Esophagus squamous epithelium (tissue), 5 donors: Measurements from ENCODE around the gene CDH13. TPM values are rescaled to one million over a fixed set of nuclear protein-coding genes. Genes with fewer than 3 reads are reported as not detected.

Source experiments
- DNase-seq: peaks from one replicate; lab custom pipeline; 2025; lab: John Stamatoyannopoulos, UW
- H3K27ac ChIP-seq, 4 donors: fragments of 200-600 bp; sonication (generic); one replicate each; pipeline ENCODE4 v1.5.1; 2016 to 2019; ENCODE audit warnings: mild to moderate bottlenecking in 1 of 4
- H3K27me3 ChIP-seq, 4 donors: fragments of 200-600 bp; sonication (generic); 1 replicate in 3 of 4; 2 replicates in 1 of 4; pipeline versions ENCODE4 v1.5.1 to v1.6.0; 2017 to 2021; ENCODE audit warnings: antibody characterized with exemption in 1 of 4
- H3K36me3 ChIP-seq, 3 donors: fragments of 200-600 bp; sonication (generic); one replicate each; pipeline ENCODE4 v1.5.1; 2016 to 2019
- H3K4me1 ChIP-seq, 3 donors: fragments of 200-600 bp; sonication (generic); one replicate each; pipeline ENCODE4 v1.5.1; 2017 to 2019
- H3K4me3 ChIP-seq, 4 donors: fragments of 200-600 bp; sonication (generic); 1 replicate in 3 of 4; 2 replicates in 1 of 4; pipeline ENCODE4 v1.5.1; 2016 to 2019; ENCODE audit warnings: mild to moderate bottlenecking in 2 of 4, moderate library complexity in 1 of 4
- H3K9me3 ChIP-seq, 3 donors: fragments of 200-600 bp; sonication (generic); one replicate each; pipeline ENCODE4 v1.5.1; 2016 to 2019
- POLR2A ChIP-seq, 4 donors: fragments of 450-650 bp; IDR thresholded peaks; one replicate each; pipeline ENCODE4 v1.6.1; 2017; ENCODE audit warnings: antibody characterized with exemption in 4 of 4, mild to moderate bottlenecking in 4 of 4, moderate library complexity in 3 of 4
- WGBS, 2 donors: methylation state at CpG; one replicate each; pipeline ENCODE4 v1.1.5; 2018; 5-methylcytosine and 5-hydroxymethylcytosine counted together
- intact Hi-C: fragments of 100-400 bp; cut with DNase I; formaldehyde crosslinking; loops from one replicate; pipeline ENCODE4 v1.15.0; 2022
- total RNA-seq, 4 donors: library from RNA; depleted of rRNA; stranded (reverse); fragments of >200 nt; gene quantifications; one replicate each; pipeline ENCODE4 v1.1.0, GENCODE V29; 2016
- TF ChIP-seq, protein P1 (sequence below), 6 experiments: fragments of 450-650 bp in 4 of 6; fragments of 200-600 bp in 2 of 6; sonication (generic) in 2 of 6; IDR thresholded peaks; one replicate each; pipeline ENCODE4 v1.5.1; 2016 to 2019; ENCODE audit warnings: antibody characterized with exemption in 6 of 6, mild to moderate bottlenecking in 4 of 6, moderate library complexity in 4 of 6
- donor health status: DM: yes; HTN: yes; CAD: no.

The CDH13 gene
- total RNA-seq, 4 donors from 2014 or later, result 6.9 to 31.9 (median 21.1) TPM

DNA sequence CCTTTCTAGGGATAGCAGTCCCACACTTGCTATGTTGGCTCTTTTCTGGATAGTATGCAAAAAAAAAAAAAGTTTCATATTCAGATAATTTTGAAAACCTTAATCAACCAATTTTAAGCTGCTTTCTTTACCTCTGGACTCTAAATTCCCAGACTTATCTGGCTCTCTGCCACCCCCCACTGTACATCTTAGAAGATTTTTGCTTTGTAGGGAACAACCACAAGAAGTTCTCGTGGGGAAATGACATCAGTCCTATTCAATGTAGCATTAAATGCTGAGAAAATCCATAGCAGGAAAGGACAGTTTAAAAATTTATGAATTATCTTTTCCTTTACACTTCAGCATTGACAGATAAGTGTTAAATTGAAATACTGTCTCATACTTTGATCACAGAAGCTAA, 618.3 kb downstream of the CDH13 start:
- Histone ChIP-seq H3K27me3 (no peaks in the 10 kb centered on the region), H3K4me1 (no peaks in the 10 kb centered on the region), H3K27ac (no peak overlapping the region), H3K4me3 (no peak overlapping the region), H3K9me3 (no peaks in the 10 kb centered on the region), H3K36me3 (no peaks in the 10 kb centered on the region)
- intact Hi-C loops, result no loop called here
- WGBS, 2 donors, result 64 to 75% methylated on average over 1 of the region's 1 CpG
- DNase-seq, result no peak
- TF ChIP-seq POLR2A (IDR thresholded peaks at IDR 0.05), result no peak
- TF ChIP-seq, protein P1, sequence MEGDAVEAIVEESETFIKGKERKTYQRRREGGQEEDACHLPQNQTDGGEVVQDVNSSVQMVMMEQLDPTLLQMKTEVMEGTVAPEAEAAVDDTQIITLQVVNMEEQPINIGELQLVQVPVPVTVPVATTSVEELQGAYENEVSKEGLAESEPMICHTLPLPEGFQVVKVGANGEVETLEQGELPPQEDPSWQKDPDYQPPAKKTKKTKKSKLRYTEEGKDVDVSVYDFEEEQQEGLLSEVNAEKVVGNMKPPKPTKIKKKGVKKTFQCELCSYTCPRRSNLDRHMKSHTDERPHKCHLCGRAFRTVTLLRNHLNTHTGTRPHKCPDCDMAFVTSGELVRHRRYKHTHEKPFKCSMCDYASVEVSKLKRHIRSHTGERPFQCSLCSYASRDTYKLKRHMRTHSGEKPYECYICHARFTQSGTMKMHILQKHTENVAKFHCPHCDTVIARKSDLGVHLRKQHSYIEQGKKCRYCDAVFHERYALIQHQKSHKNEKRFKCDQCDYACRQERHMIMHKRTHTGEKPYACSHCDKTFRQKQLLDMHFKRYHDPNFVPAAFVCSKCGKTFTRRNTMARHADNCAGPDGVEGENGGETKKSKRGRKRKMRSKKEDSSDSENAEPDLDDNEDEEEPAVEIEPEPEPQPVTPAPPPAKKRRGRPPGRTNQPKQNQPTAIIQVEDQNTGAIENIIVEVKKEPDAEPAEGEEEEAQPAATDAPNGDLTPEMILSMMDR (IDR thresholded peaks at IDR 0.05), result no peak

DNA sequence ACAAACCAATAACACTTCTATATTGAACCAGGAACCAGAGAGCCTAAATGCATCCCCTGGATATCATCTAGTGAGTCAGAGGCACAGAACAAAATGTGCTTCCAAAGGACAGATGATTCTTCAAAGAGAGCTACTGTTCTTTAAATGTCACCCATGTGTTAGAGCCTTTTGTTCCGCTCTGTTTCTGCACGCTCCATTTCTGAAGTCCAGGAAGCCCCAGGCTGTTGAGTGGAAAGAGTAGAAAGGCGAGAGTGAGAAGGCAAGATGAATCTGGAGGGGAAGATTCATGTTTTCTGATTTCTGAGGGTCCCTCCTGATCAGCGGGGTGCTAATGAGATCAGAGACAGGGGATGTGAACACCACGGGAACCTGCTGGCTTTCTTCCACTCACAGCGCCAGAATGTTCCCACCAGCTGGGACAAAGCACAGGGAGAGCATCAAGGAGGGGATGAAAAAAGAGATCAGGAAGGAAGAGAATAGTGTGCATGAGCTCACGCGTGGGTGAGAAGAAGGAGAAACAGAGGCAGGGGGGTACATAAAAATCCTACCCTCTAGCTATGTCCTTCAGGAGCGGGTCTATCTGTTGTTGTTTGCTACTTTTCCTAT, 621.1 kb downstream of the CDH13 start:
- intact Hi-C loops, result no loop called here
- Histone ChIP-seq H3K4me1 (peaks cover 0 to under 1% (median 0%) of the 10 kb centered on the region in 3 donors), H3K27me3 (peaks cover 0 to 3% (median 0%) of the 10 kb centered on the region in 4 donors), H3K27ac (no peak overlapping the region), H3K9me3 (no peaks in the 10 kb centered on the region), H3K4me3 (no peak overlapping the region), H3K36me3 (no peaks in the 10 kb centered on the region)
- WGBS, 2 donors, result 75 to 81% methylated on average over 9 of the region's 9 CpGs
- DNase-seq, result no peak
- TF ChIP-seq, protein P1 (IDR thresholded peaks at IDR 0.05), result no peak
- no peak for TF ChIP-seq POLR2A (IDR thresholded peaks at IDR 0.05)

DNA sequence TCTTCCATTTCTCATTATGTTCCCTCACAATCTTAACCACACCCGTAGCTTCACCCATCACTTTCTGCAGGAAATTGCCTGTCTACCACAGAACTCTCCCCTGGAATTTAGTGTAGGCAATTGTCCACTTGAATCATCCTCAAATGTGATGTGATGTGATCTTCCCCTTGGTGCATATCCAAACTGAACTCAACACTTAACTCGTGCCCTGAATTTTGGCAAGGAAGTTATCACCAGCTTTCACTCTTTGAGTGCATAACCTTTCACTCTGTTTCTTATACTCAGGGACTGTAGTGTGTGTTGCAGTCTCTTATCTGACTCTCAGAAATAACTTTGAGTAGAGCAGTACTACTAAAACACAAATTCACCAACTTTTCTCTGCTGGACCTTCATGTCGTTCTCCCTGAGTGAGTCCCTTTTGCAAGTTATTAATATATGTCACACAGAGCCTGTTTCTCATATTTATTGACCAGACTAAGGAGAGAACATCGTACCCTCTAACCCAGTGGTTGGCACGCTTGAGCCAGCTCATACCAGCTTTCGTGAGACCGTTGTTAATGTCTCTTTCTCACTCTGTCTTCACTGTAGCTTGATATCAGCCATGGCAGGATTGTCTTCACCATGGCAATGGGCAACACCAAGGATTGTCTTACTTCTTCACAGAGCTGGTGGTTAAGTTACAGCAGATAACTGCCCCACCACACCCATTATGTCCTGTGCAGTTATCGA, 622.1 kb downstream of the CDH13 start:
- Histone ChIP-seq H3K27ac (no peak overlapping the region), H3K36me3 (no peaks in the 10 kb centered on the region), H3K9me3 (no peaks in the 10 kb centered on the region), H3K4me1 (peaks cover 0 to 8% (median 0%) of the 10 kb centered on the region in 3 donors), H3K27me3 (peaks cover 0 to 3% (median 0%) of the 10 kb centered on the region in 4 donors), H3K4me3 (no peak overlapping the region)
- TF ChIP-seq, protein P1 (IDR thresholded peaks at IDR 0.05), result no peak
- TF ChIP-seq POLR2A (IDR thresholded peaks at IDR 0.05), result no peak
- 78 to 81% methylated on average over 8 of the region's 8 CpGs for WGBS, 2 donors
- no peak for DNase-seq
- intact Hi-C loops, result no loop called here

DNA sequence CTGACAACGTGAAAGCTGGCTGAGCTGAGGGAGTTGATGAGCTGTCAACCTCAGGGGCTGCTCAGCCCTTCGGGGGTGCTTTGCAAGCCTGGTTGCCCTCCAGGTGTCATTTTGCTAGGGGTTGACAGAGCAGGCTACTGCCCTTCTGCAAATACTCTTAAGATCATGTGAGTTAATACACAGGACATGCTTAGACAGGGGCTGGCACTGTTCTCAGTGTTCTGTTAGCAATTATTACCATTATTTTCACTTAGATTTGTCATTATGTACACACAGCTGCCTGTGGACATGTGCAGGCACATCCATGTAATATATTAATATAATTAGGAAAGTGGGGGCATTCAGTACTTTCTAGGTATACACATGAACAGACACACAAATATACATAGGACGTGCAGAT, 626.8 kb downstream of the CDH13 start:
- TF ChIP-seq POLR2A (IDR thresholded peaks at IDR 0.05), result no peak
- TF ChIP-seq, protein P1 (IDR thresholded peaks at IDR 0.05), result no peak
- Histone ChIP-seq H3K9me3 (no peaks in the 10 kb centered on the region), H3K36me3 (no peaks in the 10 kb centered on the region), H3K4me3 (no peak overlapping the region), H3K4me1 (peaks cover 0 to 8% (median 0%) of the 10 kb centered on the region in 3 donors), H3K27me3 (peaks cover 0 to 3% (median 0%) of the 10 kb centered on the region in 4 donors), H3K27ac (no peak overlapping the region)
- no peak for DNase-seq
- intact Hi-C loops, result no loop called here
- WGBS, 2 donors, result 23 to 32% methylated on average over 1 to 3 of the region's 3 CpGs

DNA sequence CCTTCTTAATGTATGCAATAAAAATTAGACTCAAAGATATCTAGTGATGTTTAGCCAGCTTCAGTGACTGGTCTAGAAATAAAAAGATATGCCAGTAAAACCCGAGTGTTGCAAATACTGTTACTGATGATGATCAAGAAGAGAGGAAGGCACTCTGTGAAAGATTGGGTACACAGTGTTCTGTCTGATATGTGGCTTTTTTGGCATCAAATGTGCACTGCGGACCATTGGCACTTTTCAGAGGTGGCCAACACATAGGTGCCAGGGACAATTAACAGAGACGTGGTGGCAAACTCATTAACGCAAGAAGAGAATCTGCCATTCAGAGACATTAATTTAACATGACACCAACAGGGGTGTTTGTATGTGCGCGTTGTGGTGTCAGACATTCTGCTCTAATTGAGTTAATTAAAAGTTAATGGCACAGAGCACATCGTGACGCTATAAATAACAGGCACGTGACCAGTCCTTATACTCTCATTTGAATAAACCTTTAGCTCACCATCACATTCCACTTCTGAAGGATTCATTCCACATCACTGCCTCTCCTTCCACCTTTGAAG, 631.7 kb downstream of the CDH13 start:
- TF ChIP-seq, protein P1 (IDR thresholded peaks at IDR 0.05), result no peak
- TF ChIP-seq POLR2A (IDR thresholded peaks at IDR 0.05), result no peak
- Histone ChIP-seq H3K4me1 (peaks cover 0 to 2% (median 0%) of the 10 kb centered on the region in 3 donors), H3K36me3 (no peaks in the 10 kb centered on the region), H3K4me3 (no peak overlapping the region), H3K9me3 (no peaks in the 10 kb centered on the region), H3K27ac (no peak overlapping the region), H3K27me3 (no peaks in the 10 kb centered on the region)
- WGBS, 2 donors, result 84 to 91% methylated on average over 9 of the region's 9 CpGs
- DNase-seq, result no peak
- intact Hi-C loops, result no loop called here
